GM06990 (cell line): ENCODE results near the gene GPN1.
A peak's percentile ranks its signal among the peaks of the same experiment; 100 is the strongest.
"Not testable (repeated sequence)": the region's sequence is repeated elsewhere in the genome, so short reads cannot be mapped to it uniquely, and the experiment has no call there.

Source experiments
- DNase-seq: peaks from one replicate; pipeline ENCODE4 v3.0.0-alpha.2; 2011; ENCODE audit not compliant: insufficient read length; ENCODE audit errors: extremely low read depth
- H3K27me3 ChIP-seq: replicated peaks from 2 replicates; pipeline ENCODE4 v1.6.0; 2011; ENCODE audit warnings: low read length; ENCODE audit not compliant: control insufficient read depth, insufficient read depth
- H3K36me3 ChIP-seq: 2 replicates; pipeline ENCODE4 v1.5.1; 2011; ENCODE audit warnings: low read length; ENCODE audit not compliant: control insufficient read depth, insufficient read depth
- H3K4me3 ChIP-seq: replicated peaks from 2 replicates; pipeline ENCODE4 v1.5.1; 2011; ENCODE audit warnings: low read depth, mild to moderate bottlenecking, control low read depth, low read length
- CTCF ChIP-seq: IDR thresholded peaks from 2 replicates; pipeline ENCODE4 v1.5.1; 2011; ENCODE audit warnings: low read length, control low read depth, mild to moderate bottlenecking, inconsistent platforms; ENCODE audit not compliant: insufficient read depth, poor library complexity, severe bottlenecking

The GPN1 gene

GRCh38 chr2:27624943-27625342, 3.9 kb upstream of the GPN1 start:
- Histone ChIP-seq H3K4me3 (no peak overlapping the region), H3K27me3 (no peaks in the 10 kb centered on the region), H3K36me3 (peaks cover 2% of the 10 kb centered on the region)
- DNase-seq: no peak
- TF ChIP-seq CTCF: no peak

- not testable (repeated sequence) for DNase-seq, H3K36me3 ChIP-seq, H3K27me3 ChIP-seq, H3K4me3 ChIP-seq
Measured at GRCh38 chr2:27626323-27626722, 2.5 kb upstream of the GPN1 start.

- not testable (repeated sequence) for H3K4me3 ChIP-seq, H3K27me3 ChIP-seq, DNase-seq, H3K36me3 ChIP-seq
Measured at GRCh38 chr2:27626921-27627320, 1.9 kb upstream of the GPN1 start.

- no peaks in the 10 kb centered on the region for H3K27me3 ChIP-seq
- no peak for TF ChIP-seq CTCF
- no peak for DNase-seq
- H3K36me3 ChIP-seq: peaks cover 5% of the 10 kb centered on the region
- peak overlapping the region; percentile 80 for H3K4me3 ChIP-seq
Measured at GRCh38 chr2:27627963-27628766, 685 bp upstream of the GPN1 start.

GRCh38 chr2:27630257-27630656, 1.4 kb downstream of the GPN1 start:
- not testable (repeated sequence) for H3K4me3 ChIP-seq, DNase-seq, H3K36me3 ChIP-seq, H3K27me3 ChIP-seq

GRCh38 chr2:27634291-27634690, 5.4 kb downstream of the GPN1 start:
- TF ChIP-seq CTCF: no peak
- no peak for DNase-seq
- H3K36me3 ChIP-seq: peaks cover 10% of the 10 kb centered on the region
- no peaks in the 10 kb centered on the region for H3K27me3 ChIP-seq
- H3K4me3 ChIP-seq: no peak overlapping the region

GRCh38 chr2:27636766-27637165, 7.9 kb downstream of the GPN1 start:
- H3K27me3 ChIP-seq: no peaks in the 10 kb centered on the region
- peaks cover 9% of the 10 kb centered on the region for H3K36me3 ChIP-seq
- no peak for TF ChIP-seq CTCF
- no peak overlapping the region for H3K4me3 ChIP-seq
- no peak for DNase-seq
